Measurements from ENCODE around the gene HPCAL1.
"Not testable (repeated sequence)": the region's sequence is repeated elsewhere in the genome, so short reads cannot be mapped to it uniquely, and the experiment has no call there.

Gene HPCAL1

DNA sequence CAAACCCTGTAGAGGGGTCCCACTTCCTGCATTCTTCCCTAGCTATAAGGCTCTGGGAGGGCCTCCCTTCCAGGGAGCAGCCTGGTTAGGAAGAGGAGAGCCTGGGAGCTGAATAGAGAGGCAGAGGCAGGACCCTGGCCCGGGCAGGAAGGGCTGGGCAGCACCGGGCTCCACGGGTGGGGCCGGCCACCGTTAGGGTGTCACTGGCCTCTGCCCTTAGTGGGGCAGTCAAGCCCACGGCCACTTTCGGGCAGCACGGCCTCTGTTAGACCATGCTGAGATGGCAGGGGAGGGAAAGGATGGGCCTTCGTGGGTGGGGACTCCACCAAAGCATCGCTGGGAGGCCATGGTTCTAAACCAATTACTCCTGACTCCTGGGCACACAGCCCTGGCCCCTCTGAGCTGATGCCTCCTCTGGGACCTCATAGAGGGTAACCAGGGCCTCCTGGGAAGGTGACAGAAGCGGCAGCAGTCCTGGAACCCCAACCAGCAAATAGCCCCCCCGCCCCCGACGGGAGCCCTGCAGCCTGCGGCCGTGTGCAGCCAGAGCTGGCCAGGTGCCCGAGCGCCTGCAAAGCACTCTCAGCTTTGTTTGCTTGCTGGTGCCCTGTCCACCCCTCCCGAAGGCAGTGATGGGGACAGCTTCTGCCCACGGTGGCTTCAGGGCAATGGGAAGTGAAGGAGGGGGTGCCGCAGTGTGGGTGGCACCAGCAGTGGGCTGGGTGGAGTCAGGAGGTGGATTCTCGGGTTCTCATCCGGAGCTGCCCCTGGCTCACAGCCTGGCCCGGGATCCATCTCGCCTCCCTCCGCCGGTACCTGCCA lies 16.3 kb upstream of the HPCAL1 start:
- no peak for DNase-seq (ENCODE audit: low read depth)
- H3K4me3 ChIP-seq (ENCODE audit: low read length), result no peak overlapping the region
- TF ChIP-seq, protein P1, sequence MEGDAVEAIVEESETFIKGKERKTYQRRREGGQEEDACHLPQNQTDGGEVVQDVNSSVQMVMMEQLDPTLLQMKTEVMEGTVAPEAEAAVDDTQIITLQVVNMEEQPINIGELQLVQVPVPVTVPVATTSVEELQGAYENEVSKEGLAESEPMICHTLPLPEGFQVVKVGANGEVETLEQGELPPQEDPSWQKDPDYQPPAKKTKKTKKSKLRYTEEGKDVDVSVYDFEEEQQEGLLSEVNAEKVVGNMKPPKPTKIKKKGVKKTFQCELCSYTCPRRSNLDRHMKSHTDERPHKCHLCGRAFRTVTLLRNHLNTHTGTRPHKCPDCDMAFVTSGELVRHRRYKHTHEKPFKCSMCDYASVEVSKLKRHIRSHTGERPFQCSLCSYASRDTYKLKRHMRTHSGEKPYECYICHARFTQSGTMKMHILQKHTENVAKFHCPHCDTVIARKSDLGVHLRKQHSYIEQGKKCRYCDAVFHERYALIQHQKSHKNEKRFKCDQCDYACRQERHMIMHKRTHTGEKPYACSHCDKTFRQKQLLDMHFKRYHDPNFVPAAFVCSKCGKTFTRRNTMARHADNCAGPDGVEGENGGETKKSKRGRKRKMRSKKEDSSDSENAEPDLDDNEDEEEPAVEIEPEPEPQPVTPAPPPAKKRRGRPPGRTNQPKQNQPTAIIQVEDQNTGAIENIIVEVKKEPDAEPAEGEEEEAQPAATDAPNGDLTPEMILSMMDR (conservative IDR thresholded peaks at IDR 0.05; ENCODE audit: low read length), result no peak

DNA sequence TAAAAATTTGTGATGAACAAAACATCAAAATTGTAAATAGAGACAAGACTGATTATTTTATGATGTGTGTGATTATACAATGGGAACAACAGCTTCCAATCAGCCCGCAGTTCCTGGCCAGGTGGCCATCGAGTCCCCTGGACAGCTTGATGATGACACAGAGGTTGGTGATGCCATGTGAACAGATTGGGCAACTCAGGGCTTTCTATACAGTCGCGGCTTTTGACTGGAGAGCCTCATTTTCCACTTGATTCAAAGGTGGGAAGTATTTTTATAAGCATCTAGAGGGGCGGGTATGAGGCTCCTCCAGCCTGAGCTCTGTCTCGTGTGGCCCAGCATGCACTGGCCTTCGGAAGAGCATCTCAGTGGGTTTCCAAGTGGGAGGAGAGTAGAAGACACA lies 14.9 kb upstream of the HPCAL1 start:
- no peak overlapping the region for H3K4me3 ChIP-seq (ENCODE audit: low read length)

GRCh38 chr2:10288606-10289005 lies 14.1 kb upstream of the HPCAL1 start:
- DNase-seq (ENCODE audit: low read depth), result no peak
- TF ChIP-seq, protein P1 (conservative IDR thresholded peaks at IDR 0.05; ENCODE audit: low read length), result no peak
- H3K4me3 ChIP-seq (ENCODE audit: low read length), result no peak overlapping the region

More for the DNA sequence above, 14.9 kb upstream of the HPCAL1 start:
- TF ChIP-seq, protein P1 (conservative IDR thresholded peaks at IDR 0.05; ENCODE audit: low read length), result no peak
- no peak for DNase-seq (ENCODE audit: low read depth)

DNA sequence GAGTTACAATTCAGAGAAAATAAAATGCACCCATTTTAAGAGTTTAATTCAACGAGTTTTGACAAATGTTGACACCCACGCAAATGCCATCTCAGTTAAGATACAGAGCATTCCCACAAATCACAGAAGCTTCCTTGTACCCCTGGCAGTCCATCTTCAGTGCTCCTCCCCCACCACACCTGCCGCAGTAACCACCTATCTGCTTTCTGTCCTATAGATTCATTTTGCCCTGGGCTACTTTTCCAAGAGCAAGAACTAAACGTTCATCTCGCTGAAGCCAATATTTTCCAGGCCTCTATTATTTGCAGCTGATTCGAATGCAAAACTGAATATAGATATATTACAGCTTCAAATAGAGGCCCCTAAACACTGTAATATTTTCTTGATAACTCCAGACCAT lies 13.4 kb upstream of the HPCAL1 start:
- no peak overlapping the region for H3K4me3 ChIP-seq (ENCODE audit: low read length)
- TF ChIP-seq, protein P1 (conservative IDR thresholded peaks at IDR 0.05; ENCODE audit: low read length), result no peak
- no peak for DNase-seq (ENCODE audit: low read depth)

GRCh38 chr2:10289891-10290290 lies 12.8 kb upstream of the HPCAL1 start:
- H3K4me3 ChIP-seq (ENCODE audit: low read length), result no peak overlapping the region
- DNase-seq (ENCODE audit: low read depth), result peak; percentile 34
- TF ChIP-seq, protein P1 (conservative IDR thresholded peaks at IDR 0.05; ENCODE audit: low read length), result no peak

DNA sequence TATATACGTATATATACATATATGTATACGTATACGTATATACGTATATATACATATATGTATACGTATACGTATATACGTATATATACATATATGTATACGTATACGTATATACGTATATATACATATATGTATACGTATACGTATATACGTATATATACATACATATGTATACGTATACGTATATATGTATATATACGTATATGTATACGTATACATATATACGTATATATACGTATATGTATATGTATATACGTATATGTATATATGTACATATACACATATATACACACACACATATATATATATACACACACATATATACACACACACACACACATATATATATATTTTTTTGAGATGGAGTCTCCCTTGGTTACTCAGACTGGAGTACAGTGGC lies 11.3 kb upstream of the HPCAL1 start:
- not testable (repeated sequence) for DNase-seq (ENCODE audit: low read depth)

DNA sequence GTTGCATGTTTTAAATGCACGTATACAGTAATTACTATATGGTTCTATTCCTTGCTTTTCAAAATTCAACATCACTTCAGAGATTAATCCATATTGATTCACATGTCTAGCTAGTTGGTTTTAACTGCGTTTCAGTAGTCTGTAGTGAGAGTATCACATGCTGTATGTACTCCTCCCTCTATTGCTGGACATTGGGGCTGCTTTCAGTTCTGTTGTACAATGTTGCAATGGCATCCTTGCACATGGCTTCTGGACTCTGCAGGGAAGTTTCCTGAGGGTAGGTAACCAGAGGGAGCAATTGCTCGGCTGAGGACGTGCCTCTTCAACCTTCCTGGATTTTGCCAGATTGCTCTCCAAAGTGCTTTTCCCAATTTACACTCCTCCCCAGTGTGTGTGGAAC lies 10.7 kb upstream of the HPCAL1 start:
- TF ChIP-seq, protein P1 (conservative IDR thresholded peaks at IDR 0.05; ENCODE audit: low read length), result no peak
- DNase-seq (ENCODE audit: low read depth), result no peak

More for the DNA sequence above, 11.3 kb upstream of the HPCAL1 start:
- H3K4me3 ChIP-seq (ENCODE audit: low read length), result not testable (repeated sequence)

More for the DNA sequence above, 10.7 kb upstream of the HPCAL1 start:
- H3K4me3 ChIP-seq (ENCODE audit: low read length), result no peak overlapping the region

All from AG10803 (cell line).